Measurements from ENCODE around the gene PCDH1.

- no peak for TF ChIP-seq CTCF (IDR thresholded peaks at IDR 0.05)
- no peak for TF ChIP-seq POLR2AphosphoS5 (IDR thresholded peaks at IDR 0.05)
- TF ChIP-seq POLR2A (IDR thresholded peaks at IDR 0.05): no peak
- TF ChIP-seq EP300 (IDR thresholded peaks at IDR 0.05; ENCODE audit: low read depth): no peak
Observed at GRCh38 chr5:141906517-141906916, 28.3 kb upstream of the PCDH1 start.

All from transverse colon (tissue), 4 donors.